ENCODE measurements around the gene NOS1AP.

The NOS1AP gene

DNA sequence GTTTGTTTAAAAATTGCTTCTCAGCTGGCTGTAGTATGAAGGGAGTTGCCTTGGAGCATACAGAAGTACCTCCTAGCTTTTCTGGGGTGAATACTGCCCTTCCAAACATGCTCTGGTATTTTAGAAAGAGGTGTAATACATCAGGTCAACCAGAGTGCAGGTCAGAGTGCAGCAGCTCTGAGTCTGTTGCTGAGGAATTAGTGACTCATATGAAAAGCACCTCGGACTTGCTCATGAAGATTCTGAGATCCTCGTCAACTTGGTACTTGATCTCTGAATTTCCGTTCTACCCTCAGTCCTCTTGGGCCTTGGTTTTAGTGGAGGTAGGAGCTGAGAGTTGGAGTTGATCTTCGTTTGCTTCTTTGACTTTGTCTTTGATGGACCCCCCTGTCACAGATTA, 67.3 kb downstream of the NOS1AP start:
- no peak for DNase-seq

GRCh38 chr1:162137179-162137960, 67.9 kb downstream of the NOS1AP start:
- DNase-seq, result no peak

DNA sequence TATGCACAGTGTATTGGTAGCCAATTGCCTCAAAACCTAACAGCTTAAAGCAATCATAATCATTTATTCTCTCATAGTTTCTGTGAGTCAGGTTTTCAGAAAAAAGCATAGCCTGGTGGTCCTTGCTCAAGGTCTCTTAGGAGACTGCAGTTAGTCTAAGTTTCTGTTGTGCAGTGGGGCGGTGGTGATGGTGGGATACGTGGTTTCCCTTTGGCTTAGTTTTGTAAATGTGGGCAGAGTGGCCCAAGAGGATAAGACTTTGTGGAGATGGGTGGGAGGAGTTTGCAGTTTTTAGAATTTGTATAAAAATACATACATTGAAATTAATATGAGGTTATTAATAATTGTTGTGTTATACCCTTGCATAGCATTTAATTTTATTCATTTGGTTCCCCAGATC, 68.6 kb downstream of the NOS1AP start:
- no peak for DNase-seq

GRCh38 chr1:162138599-162139181, 69.2 kb downstream of the NOS1AP start:
- DNase-seq, result no peak

- peak in 2 of 58 donors; percentile 14 to 31 for DNase-seq
Measured at GRCh38 chr1:162139211-162139610, 69.7 kb downstream of the NOS1AP start.

DNA sequence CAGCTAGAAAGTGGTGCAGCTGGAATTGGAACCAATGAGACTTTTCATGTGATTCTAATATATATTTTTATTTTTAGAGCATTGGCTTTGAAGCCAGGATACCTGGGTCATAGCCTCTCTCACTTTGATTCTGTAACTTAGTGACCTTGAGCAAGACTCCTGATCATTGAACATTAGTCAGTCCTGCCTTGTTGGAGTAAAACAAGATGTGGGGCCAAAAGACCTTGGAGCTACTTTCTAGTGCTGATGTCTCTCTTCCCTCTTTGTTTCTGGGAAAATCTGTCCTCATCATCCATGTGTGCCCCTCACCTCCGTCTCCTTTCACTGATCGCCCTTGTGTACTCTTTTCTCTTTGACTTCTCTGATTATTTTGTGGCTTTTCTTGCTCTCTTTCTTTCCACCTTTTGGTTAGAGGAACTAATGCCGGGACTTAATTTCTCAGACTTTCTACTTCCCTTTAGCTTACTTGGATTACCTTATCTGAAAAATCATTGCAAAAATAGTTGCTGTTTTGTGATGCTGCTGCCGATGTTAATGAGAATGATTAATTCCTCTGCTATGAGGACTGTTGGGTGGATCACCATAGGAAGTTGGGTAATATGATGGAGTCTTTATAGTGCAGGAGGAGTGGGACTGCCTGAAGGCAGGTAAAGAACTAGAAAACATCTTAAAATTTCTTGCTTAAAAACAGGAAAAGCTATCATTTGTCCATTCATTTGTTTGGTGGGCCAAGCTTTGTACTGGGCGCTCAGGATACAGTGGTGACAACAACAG, 72.0 kb downstream of the NOS1AP start:
- no peak for DNase-seq

- DNase-seq, result no peak
Measured at GRCh38 chr1:162142968-162143367, 73.5 kb downstream of the NOS1AP start.

DNA sequence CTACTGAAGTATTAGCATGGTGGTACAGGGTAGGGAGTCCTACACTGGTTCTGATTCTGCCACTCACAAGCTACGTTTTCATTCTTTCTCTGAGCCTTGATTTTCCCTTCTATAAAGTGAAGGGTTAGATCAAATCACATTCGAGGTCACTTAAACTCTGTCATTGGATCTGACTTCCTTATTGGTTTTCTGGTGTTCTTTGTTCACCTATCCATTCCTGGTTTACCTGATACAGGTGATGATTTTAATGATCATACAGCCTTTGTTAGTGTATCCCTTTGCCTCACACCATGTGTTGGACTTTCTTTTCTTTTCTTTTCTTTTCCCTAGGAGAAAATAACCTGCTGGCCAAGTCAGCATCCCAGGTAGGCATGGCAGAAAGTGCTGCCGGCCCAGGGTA, 74.8 kb downstream of the NOS1AP start:
- no peak for DNase-seq

- peak in 1 of 58 donors; percentile 6 for DNase-seq
Measured at GRCh38 chr1:162144853-162145252, 75.4 kb downstream of the NOS1AP start.

- peak in 20 of 58 donors; percentile 7 to 53 (median 20) for DNase-seq
Measured at GRCh38 chr1:162145280-162145965, 75.9 kb downstream of the NOS1AP start.

DNA sequence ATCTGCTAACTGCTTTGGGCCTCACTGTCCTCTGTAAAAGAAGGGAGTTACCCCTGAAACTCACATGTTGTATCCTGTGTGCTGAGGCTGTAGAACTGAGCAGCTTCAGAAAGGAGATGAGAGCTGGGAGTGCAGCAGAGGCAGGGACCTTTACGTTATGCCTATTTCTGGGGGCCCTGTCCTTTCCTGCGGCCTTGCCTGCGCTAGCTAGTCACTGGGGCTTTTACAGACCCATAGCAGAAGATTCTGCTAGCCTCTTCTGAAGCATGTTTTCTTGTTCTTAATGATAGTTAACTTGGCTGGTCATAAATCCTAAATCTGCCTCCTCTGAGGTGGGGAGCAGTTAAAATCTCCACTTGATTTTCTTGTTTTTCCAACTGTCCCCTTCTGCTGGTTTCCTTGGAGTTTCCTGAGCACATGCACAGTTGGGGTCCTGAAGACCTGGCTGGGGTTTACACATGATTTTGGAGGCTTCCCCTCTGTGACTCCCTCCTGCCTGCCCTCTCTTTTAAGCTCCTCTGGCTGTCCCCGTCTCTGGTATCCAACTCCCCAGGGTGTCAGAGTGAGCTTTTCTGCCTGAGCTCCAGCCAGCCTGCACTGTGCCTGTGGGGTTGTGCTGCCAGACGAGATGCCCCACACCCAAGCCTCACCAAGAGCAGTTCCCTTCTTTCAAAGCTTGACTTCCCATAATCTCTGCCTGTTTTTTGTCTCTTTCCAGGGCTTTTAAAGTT, 76.6 kb downstream of the NOS1AP start:
- no peak for DNase-seq

DNA sequence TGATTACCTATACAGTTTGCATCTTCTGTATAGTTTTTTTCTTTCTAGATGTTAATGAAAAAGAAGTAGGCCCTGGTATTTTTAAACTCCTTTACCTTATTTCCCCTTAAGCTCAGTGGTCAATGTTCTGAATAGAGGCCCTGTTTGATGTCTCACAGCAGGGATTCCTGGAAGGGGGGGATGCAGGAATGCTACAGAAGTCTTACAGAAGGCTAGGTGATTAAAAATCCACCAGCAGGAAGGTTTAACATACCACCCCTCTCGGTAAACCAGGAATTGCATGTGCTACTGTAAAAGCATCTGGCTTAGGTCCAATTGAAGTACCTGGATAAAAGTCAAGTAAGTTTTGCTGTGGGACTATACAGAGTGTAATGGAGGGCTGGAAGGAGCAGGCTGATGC, 78.3 kb downstream of the NOS1AP start:
- no peak for DNase-seq

DNA sequence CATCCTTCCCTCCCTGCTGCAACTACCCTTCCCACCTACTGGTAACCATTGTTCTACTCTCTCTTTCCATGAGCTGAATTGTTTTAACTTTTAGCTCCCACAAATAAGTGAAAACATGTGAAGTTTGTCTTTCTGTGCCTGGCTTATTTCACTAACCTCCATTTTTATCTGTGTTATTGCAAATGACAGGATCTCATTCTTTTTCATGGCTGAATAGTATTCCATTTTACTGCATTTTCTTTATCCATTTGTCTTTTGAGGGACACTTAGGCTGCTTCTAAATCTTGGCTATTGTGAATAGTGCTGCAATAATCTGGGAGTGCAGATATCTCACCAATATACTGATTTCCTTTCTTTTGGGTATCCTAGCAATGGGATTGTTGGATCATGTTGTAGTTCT, 80.6 kb downstream of the NOS1AP start:
- no peak for DNase-seq

GRCh38 chr1:162151900-162152829, 82.7 kb downstream of the NOS1AP start:
- DNase-seq, result no peak

- no peak for DNase-seq
Measured at GRCh38 chr1:162153374-162153773, 83.9 kb downstream of the NOS1AP start.

DNA sequence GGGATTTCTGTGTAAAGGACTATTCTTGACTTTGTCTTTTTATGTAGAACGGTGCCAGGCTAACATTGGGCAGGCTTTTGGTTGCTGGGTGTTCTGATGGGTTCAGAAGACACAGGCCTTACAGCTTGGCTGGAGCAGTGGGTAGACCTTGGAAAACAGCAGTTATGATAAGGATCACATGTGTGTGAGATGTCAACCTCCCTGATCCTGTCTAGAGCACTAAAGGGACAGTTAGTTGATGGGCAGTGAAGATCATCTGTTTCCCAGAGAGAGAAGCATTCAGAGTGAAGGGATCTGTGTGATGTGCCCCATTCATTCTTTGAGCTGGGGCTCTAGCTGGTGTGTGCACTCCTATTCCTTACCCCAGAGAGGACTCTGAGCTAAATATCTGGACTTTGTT, 88.0 kb downstream of the NOS1AP start:
- DNase-seq, result no peak

GRCh38 chr1:162158624-162159271, 89.3 kb downstream of the NOS1AP start:
- no peak for DNase-seq

DNA sequence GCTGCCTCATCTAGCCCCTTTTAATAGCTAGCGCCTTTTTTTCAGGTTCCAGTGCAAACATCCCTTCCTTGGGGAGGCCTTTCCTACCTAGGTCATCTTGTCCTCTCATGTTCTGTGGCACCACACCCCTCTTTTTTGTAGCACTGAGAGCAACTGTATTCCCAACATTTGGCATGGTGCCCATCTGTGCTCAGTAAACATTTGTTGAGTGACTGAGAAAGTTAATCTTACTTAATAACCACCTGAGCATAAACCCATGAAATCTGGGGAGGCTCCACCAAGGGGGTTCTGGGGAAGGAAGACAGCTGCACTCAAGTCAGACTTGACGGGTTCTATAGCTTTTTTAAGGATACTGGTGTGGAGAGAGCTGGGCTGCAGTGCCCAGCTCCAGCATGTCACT, 90.0 kb downstream of the NOS1AP start:
- DNase-seq, result no peak

DNA sequence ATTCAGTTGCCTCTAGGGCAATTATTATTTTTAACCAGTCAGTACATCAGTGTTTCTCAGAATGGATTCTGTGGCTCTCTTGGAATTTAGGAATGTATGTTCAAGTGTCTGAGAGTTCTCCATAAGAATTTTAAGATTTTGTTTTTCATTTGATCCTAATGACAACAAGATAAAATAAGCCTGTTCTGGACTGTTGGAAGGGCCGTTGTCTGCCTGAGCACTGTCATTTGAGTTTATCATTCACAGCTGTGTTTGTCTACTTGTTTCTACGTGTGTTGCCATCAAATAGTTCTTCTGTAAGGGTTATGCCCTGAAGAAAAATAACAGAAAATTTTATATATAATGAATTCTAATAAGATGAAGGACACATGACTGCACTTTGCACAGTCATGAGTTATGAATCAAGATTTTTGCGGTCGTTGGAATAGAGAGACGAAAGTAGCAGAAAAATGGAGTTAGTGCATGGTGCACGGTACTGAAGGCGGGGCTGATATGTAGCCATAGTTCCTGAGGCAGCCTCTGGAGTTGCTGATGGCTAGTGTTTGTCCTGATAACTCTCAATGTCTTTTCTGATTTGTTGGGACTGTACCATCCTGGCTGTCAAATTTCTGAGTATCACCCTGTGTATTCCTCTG, 92.5 kb downstream of the NOS1AP start:
- no peak for DNase-seq
